OCI-LY3 (cell line): Measurements from ENCODE around the gene GABRR2.

Experiments
- H2AFZ ChIP-seq: fragments of 200-600, 300-600 bp; shearing (Covaris generic); 2 replicates; pipeline ENCODE4 v1.6.0; 2014; ENCODE audit warnings: antibody characterized with exemption, low read depth, low read length
- H3K27ac ChIP-seq: fragments of 200-600, 300-600 bp; sonication (generic); 2 replicates; pipeline ENCODE4 v1.5.1; 2014; ENCODE audit warnings: mild to moderate bottlenecking, low read length, moderate library complexity, mixed read lengths
- H3K27me3 ChIP-seq: fragments of 200-600, 300-600 bp; sonication (generic); 2 replicates; pipeline ENCODE4 v1.6.1; 2014; ENCODE audit warnings: low read depth, low read length, mixed read lengths
- H3K36me3 ChIP-seq: fragments of 200-600, 300-600 bp; sonication (generic); replicated peaks from 2 replicates; pipeline ENCODE3; 2014; ENCODE audit warnings: low read depth, low read length, mixed read lengths
- H3K4me1 ChIP-seq: fragments of 300-600, 200-600 bp; sonication (generic); 2 replicates; pipeline ENCODE4 v1.6.1; 2014; ENCODE audit warnings: low read length, mixed read lengths
- H3K4me2 ChIP-seq: fragments of 200-600, 300-600 bp; sonication (generic); 2 replicates; pipeline ENCODE4 v1.6.1; 2014; ENCODE audit warnings: low read length, mixed read lengths
- H3K4me3 ChIP-seq: fragments of 300-600, 200-600 bp; sonication (generic); 2 replicates; pipeline ENCODE4 v1.5.1; 2014; ENCODE audit warnings: antibody characterized with exemption, mild to moderate bottlenecking, low read length, moderate library complexity
- H3K79me2 ChIP-seq: fragments of 300-600, 200-600 bp; shearing (Covaris generic); 2 replicates; pipeline ENCODE4 v1.6.1; 2014; ENCODE audit warnings: mild to moderate bottlenecking, low read length, mixed read lengths
- H3K9ac ChIP-seq: fragments of 300-600, 200-600 bp; shearing (Covaris generic); 2 replicates; pipeline ENCODE4 v1.6.0; 2014; ENCODE audit warnings: mild to moderate bottlenecking, low read length, moderate library complexity
- H3K9me3 ChIP-seq: fragments of 200-600, 300-600 bp; shearing (Covaris generic); 2 replicates; pipeline ENCODE4 v1.6.1; 2014; ENCODE audit warnings: low read length, mixed read lengths; ENCODE audit not compliant: insufficient read depth
- H4K20me1 ChIP-seq: fragments of 200-600, 300-600 bp; sonication (generic); 2 replicates; pipeline ENCODE4 v1.6.1; 2016; ENCODE audit warnings: low read length, mixed read lengths; ENCODE audit not compliant: insufficient read depth
- EZH2phosphoT487 ChIP-seq: fragments of 200-600 bp; shearing (Covaris generic); IDR thresholded peaks from 2 replicates; pipeline ENCODE4 v1.6.1; 2018; ENCODE audit warnings: antibody characterized with exemption, mixed run types, low read depth
- TF ChIP-seq, protein P1 (sequence below): fragments of 200-600, 300-600 bp; sonication (generic); IDR thresholded peaks from 2 replicates; pipeline ENCODE4 v1.5.1; 2014; ENCODE audit warnings: antibody characterized with exemption, low read length, low read depth

Gene GABRR2

DNA sequence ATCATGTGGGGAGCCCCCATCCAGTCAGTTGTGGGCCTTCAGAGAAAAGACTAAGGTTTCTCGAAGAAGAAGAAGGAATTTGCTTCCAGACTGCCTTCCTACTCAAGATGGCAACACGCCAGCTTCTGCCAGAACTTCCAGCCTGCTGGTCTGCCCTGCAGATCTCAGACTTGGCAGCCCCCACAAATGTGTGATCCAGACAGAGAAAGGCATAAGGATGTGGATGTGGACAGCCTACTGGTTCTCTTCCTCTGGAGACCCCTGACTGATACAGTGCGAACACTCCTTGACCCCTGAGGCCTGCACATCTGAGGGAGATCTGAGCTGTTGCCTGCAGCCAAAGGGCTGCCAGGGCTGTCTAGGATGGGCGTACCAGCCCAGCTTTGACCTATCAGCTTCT, 106.5 kb downstream of the GABRR2 start:
- Histone ChIP-seq H2AFZ (no peak overlapping the region), H3K4me3 (no peak overlapping the region), H3K9me3 (no peaks in the 10 kb centered on the region), H4K20me1 (no peaks in the 10 kb centered on the region), H3K4me2 (no peak overlapping the region), H3K9ac (no peak overlapping the region), H3K79me2 (no peaks in the 10 kb centered on the region), H3K27me3 (no peaks in the 10 kb centered on the region), H3K4me1 (no peaks in the 10 kb centered on the region), H3K27ac (no peak overlapping the region), H3K36me3 (no peaks in the 10 kb centered on the region)
- no peak for TF ChIP-seq EZH2phosphoT487
- TF ChIP-seq, protein P1, sequence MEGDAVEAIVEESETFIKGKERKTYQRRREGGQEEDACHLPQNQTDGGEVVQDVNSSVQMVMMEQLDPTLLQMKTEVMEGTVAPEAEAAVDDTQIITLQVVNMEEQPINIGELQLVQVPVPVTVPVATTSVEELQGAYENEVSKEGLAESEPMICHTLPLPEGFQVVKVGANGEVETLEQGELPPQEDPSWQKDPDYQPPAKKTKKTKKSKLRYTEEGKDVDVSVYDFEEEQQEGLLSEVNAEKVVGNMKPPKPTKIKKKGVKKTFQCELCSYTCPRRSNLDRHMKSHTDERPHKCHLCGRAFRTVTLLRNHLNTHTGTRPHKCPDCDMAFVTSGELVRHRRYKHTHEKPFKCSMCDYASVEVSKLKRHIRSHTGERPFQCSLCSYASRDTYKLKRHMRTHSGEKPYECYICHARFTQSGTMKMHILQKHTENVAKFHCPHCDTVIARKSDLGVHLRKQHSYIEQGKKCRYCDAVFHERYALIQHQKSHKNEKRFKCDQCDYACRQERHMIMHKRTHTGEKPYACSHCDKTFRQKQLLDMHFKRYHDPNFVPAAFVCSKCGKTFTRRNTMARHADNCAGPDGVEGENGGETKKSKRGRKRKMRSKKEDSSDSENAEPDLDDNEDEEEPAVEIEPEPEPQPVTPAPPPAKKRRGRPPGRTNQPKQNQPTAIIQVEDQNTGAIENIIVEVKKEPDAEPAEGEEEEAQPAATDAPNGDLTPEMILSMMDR: no peak
